DLD1 (cell line): ENCODE measurements around the gene ZNF217.
"Not testable (repeated sequence)": the region's sequence is repeated elsewhere in the genome, so short reads cannot be mapped to it uniquely, and the experiment has no call there.

Experiments used
- in situ Hi-C: cut with HindIII; loops from 2 replicates; pipeline ENCODE4 v1.10.0; 2017; ENCODE audit warnings: low sequenced_read_pairs

ZNF217 gene

GRCh38 chr20:53536382-53536781 is 57.3 kb downstream of the ZNF217 start:
- in situ Hi-C loops, result not testable (repeated sequence)

GRCh38 chr20:53535878-53536277 is 57.8 kb downstream of the ZNF217 start:
- in situ Hi-C loops, result no loop called here

- in situ Hi-C loops, result no loop called here
These were observed 59.6 kb downstream of the ZNF217 start for GRCh38 chr20:53534037-53534436.

- in situ Hi-C loops, result no loop called here
These were observed 60.1 kb downstream of the ZNF217 start for GRCh38 chr20:53533500-53533899.

- in situ Hi-C loops, result not testable (repeated sequence)
These were observed 60.9 kb downstream of the ZNF217 start for GRCh38 chr20:53532654-53533312.

- in situ Hi-C loops, result no loop called here
These were observed 63.2 kb downstream of the ZNF217 start for GRCh38 chr20:53530440-53530839.

- in situ Hi-C loops, result no loop called here
These were observed 64.0 kb downstream of the ZNF217 start for GRCh38 chr20:53529658-53530057.

- in situ Hi-C loops, result no loop called here
These were observed 66.4 kb downstream of the ZNF217 start for GRCh38 chr20:53527196-53527595.

GRCh38 chr20:53524589-53525312 is 68.9 kb downstream of the ZNF217 start:
- in situ Hi-C loops, result no loop called here

GRCh38 chr20:53523615-53524014 is 70.0 kb downstream of the ZNF217 start:
- in situ Hi-C loops, result not testable (repeated sequence)

- in situ Hi-C loops, result no loop called here
These were observed 70.9 kb downstream of the ZNF217 start for GRCh38 chr20:53522696-53523095.

GRCh38 chr20:53522026-53522425 is 71.6 kb downstream of the ZNF217 start:
- in situ Hi-C loops, result no loop called here

- in situ Hi-C loops, result not testable (repeated sequence)
These were observed 72.2 kb downstream of the ZNF217 start for GRCh38 chr20:53521421-53521820.

- in situ Hi-C loops, result no loop called here
These were observed 76.5 kb downstream of the ZNF217 start for GRCh38 chr20:53517146-53517545.
